NCI-H69 (cell line): ENCODE data around the gene PLCB3.
A peak's percentile ranks its signal among the peaks of the same experiment; 100 is the strongest.

Source experiments
- DNase-seq: peaks from one replicate; lab custom pipeline; 2025; lab: John Stamatoyannopoulos, UW

PLCB3 gene

DNA sequence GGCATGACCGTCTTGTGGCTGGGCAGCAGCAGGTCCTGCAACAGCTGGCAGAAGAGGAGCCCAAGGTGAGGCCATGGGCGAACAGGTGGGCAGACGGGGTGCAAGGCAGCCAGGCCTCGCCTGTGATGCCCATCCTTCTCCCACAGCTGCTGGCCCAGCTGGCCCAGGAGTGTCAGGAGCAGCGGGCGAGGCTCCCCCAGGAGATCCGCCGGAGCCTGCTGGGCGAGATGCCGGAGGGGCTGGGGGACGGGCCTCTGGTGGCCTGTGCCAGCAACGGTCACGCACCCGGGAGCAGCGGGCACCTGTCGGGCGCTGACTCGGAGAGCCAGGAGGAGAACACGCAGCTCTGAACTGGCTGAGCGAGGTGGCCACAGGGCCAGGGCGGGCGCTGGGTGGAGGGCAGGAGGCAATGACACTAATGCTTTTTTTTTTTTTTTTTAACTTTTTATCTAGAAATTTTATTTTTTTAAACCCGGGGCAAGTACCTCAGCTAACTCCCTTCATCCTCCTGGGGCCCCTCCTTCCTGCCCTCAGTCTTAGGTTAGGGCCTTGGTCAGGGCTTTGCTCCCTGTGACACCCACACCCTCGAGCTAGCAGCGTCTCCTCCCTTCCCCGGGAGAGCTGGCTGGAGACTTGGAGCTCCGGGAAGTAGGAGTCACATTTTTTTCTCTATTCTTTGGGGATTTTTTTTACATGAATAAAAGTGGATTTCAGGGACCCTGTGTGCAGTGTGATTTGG is 16.0 kb downstream of the PLCB3 start:
- DNase-seq, result no peak

GRCh38 chr11:64268025-64268892 is 16.9 kb downstream of the PLCB3 start:
- no peak for DNase-seq

GRCh38 chr11:64268893-64269539 is 17.7 kb downstream of the PLCB3 start:
- DNase-seq, result peak; percentile 69

DNA sequence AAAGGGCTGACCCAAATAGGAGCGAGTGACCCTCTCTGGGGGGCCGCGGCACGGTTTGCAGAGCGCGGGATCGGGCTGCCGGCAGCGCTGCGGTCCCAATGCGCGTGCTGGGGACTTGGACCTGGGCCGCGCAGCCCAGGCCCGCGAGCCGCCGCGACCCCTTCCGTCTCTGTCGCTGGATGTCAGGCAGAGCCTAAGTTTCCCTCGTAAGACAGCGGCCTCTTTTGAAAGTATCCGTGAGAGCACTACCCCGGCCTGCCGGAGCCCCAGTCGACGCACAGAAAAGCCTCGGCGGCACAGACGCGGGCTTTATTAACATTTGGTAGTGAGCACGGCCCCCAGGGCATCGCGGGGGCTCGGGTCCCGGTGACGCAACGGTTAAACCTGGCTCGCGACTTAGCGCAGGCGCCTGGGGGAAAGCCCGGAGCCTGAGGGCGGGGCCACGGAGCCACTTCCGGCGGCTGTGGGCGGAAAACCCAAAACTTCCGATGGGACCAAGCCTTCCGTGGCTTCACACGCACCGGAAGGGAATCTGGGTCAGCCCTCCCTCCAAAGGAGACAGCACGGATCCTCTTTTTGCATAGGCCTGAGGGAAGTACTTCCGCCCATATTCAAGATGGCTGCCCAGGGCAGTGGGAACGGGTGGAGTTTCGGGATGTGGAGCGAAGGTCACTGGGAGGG is 18.4 kb downstream of the PLCB3 start:
- peak; percentile 100 for DNase-seq

GRCh38 chr11:64275031-64275800 is 23.9 kb downstream of the PLCB3 start:
- DNase-seq, result no peak

- no peak for DNase-seq
Measured at GRCh38 chr11:64275841-64276240, 24.5 kb downstream of the PLCB3 start.

- DNase-seq, result no peak
Measured at GRCh38 chr11:64276653-64277431, 25.5 kb downstream of the PLCB3 start.

DNA sequence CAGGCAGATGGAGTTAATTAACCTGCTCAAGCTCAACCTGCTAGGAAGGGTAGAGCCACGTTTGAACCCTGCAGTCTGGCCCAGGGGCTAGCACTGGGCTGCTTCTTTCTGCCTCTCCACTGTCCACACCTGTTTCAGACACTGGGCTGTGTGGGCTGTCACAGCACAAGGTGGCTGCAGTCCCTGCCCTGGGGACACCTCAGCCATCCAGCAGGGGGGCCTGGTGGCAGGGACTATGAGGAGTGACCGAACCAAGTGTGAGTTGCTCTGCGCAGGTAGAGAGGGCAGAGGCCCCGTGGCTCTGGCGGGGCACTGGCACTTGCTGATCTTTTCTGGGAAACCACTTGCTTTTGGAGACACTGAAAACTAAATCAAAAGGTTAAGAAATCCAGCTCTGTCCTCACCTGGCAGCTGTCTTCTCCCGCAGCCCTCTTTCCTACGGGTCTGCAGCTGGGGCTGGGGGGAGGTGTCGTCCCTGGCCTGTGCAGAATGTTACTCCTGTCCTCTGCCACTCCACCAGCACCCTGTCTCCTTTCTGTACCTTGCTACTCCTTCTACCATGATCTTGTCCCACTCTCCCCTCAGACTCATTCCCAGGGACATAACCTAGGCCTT is 27.4 kb downstream of the PLCB3 start:
- DNase-seq, result no peak

DNA sequence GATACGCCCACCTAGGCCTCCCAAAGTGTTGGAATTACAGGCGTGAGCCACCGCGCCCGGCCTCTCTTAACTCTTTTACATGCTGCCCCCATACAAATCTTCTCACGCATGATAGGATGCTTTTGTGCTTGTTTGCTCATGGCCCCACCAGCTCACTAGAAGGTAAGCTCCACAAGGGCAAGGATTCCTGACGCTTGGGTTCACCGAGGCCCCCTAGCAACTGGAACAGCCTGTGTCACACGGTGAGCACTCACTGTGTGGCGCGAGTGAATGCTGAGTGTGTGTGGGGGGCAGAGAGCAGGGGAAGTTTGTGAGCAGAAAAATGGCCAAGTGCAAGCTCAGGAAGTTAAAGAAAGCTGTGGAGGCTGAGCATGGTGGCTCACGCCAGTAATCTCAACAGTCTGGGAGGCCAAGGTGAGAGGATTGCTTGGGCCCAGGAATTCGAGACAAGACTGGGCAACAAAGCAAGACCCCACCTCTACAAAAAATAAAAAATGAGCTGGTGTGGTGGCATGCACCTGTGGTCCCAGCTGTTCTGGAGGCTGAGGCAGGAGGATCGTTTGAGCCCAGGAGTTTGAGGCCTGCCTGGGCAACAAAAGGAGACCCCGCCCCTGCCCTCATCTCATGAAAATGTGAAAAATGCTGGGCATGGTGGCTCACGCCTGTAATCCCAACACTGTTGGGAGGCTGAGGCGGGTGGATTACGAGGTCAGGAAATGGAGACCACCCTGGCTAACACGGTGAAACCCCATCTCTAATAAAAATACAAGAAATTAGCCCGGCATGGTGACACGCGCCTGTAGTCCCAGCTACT is 30.8 kb downstream of the PLCB3 start:
- no peak for DNase-seq

DNA sequence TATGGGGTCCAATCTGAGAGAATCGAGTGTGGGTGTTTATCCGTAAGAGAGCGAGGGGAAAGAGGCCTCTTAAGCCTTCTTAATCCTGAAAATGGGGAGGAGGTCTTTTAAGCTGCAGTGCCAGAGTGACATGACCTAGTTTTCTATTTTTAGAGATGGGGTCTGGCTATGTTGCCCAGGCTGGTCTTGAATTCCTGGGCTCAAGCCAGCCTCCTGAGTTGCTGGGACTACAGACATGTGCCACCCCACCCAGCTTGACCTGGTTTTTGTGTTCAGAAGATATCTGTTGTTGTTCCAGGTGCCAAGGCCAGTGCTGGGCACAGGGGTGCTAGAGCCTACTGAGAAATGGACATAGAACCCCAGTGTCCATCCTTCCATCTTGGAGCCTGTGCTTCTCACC is 31.8 kb downstream of the PLCB3 start:
- DNase-seq, result no peak

DNA sequence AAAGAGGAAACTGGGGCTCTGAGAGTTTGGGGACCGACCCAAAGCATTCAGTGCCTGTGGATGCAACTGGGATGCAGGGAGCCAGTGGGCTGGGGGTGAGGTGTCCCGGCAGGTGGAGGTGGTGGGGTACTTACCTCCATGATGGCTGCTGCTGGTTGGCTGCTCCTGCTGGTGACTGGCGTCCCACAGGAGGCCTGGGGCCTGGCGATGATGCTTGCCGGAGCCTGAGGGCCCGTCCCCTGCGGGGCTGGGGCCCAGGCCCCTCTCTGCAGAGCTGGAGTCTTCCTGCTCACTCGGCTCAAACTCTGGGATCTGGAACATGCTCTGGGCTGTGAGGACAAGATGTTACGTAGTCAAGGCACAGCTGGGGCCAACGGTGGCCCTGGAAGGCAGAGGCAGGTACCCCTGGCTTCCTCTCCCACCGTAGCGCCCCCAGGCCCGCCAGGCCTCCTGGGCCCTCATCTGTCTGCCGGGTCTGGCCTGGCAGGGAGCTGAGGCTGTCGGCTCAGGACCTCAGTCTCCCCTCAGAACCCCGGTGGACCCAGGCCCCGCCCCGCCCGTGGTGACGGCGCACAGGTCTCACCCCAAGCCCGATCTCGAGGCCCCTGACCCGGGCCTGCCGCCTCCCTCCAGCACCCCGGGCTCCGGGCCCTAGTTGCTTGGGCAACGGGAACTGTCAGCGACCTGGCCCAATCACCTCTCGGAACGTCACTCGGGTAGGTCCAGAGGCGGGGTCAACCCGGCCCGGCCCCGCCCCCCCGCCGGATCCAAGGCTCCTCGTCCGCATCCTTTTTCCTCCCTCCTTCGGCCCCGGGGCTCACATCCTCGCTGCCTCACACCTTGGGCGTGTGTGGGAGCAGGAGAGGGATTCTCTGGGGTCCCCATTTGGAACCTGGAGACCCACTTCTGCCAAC is 33.0 kb downstream of the PLCB3 start, which contains the start of gene BAD:
Gene BAD (minus strand): TSS at position 618 of the 914 bp plus-strand sequence. CDS start 297 bp downstream, at position 321.
- peak; percentile 98 for DNase-seq

DNA sequence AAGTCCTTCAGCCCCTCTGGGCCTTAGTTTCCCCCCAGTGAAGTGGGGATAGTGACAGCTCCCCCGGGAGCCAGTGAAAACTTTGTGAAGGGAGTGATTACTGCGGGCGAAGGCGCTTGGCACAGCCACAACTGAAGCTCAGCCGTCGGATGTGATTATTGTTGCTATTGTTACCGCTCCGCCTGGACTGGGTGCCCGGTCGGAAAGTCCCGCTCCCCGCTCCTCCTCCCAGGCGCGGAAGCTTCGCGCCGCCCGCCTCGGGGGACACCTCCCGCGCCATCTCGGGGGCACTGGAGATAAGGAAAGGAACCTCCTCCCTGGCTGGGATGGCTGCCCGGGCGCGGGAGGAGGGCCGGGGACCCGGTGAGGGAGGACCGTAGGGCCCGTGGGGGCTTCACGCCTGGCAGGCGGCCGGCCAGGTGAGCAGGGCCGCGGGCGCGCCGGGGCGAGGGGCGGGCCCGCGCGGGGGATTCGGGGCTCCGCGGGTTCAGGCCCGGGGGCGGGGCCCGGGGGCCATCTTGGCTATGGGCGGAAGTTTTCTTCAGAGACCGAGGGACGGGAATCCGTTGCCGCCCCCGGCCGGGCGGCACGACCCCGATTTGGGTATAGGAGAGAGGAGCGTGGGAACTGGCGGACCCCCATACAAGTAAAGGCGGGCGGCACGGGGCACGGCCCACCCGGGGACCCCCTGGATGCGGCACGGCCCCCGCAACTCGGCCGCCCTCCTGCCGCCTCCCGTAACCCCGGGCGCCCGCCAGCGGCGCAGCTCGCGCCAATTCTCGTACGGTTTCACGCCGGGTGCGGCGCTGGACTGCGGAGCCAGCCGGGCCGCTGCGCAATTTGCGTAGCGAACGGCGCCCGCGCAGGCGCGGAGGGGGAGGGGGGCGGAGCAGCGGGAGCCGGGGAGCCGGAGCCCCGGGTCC is 33.9 kb downstream of the PLCB3 start, which contains the start of gene GPR137:
Gene GPR137 (plus strand): TSS at position 887 of the 923 bp plus-strand sequence. CDS start 677 bp downstream, outside the sequence.
- peak; percentile 93 for DNase-seq

DNA sequence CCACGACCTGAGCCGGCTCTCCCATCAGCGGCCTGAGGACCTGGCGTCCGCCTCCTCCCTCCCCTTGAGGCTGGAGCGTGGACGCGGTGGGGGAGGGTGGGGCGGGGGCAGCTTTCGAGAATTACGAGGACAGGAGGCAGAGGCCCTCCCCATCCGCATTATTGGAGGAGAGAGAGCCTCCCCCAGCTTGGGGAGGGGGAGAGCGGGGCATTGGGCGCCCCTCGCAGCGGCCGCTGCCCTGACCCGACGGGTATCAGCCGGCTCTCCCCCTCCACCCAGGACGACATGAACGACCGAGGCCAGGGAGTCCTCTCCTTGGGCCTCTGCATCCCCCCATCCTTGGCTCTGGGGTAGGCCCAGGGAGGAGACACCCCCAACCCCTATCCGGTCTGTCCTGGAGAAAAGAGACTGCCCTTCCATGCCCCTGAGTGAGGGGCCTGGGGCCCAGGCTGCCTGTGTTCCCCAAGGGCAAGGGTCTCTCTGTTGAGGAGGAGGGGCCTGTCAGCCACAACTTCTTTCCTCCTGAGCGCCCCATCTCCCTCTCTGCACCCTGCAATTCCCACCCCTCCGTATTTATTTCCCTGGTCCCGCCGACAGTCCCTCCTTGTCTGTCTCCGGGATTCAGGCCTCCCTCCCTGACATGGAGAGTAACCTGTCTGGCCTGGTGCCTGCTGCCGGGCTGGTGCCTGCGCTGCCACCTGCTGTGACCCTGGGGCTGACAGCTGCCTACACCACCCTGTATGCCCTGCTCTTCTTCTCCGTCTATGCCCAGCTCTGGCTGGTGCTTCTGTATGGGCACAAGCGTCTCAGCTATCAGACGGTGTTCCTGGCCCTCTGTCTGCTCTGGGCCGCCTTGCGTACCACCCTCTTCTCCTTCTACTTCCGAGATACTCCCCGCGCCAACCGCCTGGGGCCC is 34.8 kb downstream of the PLCB3 start:
- DNase-seq, result peak; percentile 85

GRCh38 chr11:64286801-64287159 is 35.5 kb downstream of the PLCB3 start:
- no peak for DNase-seq

DNA sequence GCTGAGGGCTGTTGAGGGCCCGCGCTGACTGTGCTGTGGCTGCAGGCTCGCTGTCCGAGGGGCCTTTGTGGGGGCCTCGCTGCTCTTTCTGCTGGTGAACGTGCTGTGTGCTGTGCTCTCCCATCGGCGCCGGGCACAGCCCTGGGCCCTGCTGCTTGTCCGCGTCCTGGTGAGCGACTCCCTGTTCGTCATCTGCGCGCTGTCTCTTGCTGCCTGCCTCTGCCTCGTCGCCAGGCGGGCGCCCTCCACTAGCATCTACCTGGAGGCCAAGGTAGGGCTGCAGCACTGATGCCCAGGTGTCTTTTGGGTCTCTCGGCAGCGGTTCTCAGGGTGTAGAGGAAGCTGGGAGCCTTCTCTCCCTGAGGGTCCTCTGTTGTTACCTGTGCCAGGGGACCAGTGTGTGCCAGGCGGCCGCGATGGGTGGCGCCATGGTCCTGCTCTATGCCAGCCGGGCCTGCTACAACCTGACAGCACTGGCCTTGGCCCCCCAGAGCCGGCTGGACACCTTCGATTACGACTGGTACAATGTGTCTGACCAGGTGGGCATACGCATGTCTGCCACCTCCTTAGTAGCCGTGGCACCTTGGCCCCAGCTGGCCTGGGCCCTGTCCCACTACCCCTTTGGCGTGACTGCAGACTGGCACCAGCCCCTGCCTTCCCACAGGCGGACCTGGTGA is 36.5 kb downstream of the PLCB3 start:
- no peak for DNase-seq
